HL-60/S4 treated with retinoic acid at 250 ng/mL for 4 days and 3 days (cell line): ENCODE measurements around the gene ELANE.

Experiments used
- in situ Hi-C: fragments of 300-500 bp; cut with MboI; formaldehyde crosslinking; loops from 2 replicates; pipeline ENCODE4 v1.7.0; 2022; ENCODE audit warnings: low sequenced_read_pairs

Gene ELANE

DNA sequence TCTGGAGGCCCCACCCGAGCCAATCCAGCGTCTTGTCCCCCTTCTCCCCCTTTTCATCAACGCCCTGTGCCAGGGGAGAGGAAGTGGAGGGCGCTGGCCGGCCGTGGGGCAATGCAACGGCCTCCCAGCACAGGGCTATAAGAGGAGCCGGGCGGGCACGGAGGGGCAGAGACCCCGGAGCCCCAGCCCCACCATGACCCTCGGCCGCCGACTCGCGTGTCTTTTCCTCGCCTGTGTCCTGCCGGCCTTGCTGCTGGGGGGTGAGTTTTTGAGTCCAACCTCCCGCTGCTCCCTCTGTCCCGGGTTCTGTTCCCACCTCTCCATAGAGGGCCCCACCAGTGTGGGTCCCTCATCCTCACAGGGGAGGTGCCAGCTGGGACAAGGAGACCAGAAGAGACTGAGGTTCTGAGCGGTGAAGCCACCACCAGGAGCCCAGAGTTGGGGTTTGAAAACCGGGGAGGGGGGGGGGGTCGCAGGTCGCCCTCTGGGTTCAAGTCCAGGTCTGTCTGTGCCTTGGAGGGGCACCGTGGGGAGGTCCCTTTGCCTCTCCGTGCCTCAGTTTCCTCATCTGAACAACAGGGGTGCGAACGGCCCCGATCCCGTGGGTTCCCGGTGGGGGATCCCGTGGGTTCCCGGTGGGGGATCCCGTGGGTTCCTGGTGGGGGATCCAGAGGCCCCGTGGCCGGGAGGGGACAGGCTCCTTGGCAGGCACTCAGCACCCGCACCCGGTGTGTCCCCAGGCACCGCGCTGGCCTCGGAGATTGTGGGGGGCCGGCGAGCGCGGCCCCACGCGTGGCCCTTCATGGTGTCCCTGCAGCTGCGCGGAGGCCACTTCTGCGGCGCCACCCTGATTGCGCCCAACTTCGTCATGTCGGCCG, at the start of gene ELANE:
Gene ELANE (plus strand): TSS at position 168 of the 878 bp plus-strand sequence. CDS start 26 bp downstream, at position 194.
- in situ Hi-C loops, result no loop called here

DNA sequence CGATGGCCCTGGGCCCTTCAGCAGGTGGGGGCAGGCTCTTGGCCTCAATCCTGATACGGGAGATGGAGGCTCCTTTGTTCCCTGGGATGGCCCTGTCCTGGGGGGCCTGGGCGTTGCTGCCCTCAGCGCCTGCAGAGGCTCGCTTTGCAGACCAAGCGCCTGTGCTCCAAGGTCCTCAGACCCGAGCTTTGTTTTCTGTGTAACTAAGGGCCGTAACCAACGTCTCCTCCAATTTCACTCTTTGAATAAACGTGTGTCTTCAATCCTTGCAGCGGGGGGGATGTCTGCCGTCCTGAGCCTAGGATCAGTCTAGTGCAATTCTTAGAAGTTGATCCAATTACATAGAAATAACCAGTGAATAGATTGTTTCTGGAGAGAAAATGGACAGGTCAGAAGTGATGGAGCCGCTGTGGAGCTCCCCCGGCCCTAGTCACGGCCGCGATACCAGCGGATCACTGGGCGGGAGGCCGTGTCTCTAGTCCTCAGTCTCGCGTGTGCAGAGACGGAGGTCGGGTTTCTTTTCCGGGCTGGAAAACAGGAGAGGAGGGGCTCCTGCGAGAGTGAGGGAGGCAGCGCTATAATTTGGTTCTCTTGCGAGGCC, 49.5 kb upstream of the ELANE start:
- in situ Hi-C loops, result no loop called here

DNA sequence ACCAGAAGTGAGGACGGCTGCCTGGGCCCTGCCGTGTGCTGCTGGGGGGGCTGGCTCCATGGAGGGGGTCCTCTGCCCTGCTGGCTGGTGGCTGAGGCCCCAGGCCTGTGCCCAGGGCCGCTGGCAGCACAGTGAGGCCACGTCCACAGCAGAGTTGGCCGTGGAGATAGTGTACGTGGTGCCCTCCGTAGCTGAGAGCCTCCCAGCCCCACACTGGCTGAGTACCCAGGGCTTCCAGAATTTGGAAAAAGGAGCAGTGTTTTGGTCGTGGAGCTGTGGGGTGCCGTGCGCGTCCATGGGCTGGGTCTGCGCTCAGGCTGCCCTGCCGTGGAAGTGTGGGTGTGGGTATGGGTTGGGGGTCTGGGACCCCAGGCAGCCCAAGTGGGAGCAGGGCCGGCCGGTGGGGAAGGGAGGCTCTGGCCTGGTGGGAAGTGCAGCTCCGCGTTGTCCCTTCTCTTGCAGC, 49.0 kb upstream of the ELANE start:
- in situ Hi-C loops, result no loop called here

DNA sequence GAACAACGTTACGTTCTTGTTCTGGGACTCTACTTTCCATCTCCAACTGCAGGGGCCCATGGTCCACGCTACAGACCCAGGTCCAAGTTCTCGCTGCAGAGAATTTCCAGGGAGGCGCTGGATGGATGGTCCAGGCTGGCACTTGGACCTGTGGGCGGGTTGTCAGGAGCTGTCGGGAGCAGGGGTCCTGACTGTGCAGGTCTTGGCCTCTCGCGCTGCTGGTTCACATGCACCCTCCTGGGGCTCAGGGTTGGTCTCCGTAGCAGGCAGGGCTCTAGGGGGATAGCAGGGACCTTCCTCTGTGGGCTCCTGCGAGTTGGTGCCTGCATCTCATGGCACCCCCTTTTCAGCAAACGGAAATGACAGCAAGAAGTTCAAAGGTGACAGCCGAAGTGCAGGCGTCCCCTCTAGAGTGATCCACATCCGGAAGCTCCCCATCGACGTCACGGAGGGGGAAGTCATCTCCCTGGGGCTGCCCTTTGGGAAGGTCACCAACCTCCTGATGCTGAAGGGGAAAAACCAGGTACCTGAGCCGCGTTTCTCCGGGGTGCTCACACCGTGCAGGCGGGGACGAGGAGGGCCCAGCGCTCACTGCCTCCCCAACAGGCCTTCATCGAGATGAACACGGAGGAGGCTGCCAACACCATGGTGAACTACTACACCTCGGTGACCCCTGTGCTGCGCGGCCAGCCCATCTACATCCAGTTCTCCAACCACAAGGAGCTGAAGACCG, 48.3 kb upstream of the ELANE start:
- in situ Hi-C loops, result no loop called here

DNA sequence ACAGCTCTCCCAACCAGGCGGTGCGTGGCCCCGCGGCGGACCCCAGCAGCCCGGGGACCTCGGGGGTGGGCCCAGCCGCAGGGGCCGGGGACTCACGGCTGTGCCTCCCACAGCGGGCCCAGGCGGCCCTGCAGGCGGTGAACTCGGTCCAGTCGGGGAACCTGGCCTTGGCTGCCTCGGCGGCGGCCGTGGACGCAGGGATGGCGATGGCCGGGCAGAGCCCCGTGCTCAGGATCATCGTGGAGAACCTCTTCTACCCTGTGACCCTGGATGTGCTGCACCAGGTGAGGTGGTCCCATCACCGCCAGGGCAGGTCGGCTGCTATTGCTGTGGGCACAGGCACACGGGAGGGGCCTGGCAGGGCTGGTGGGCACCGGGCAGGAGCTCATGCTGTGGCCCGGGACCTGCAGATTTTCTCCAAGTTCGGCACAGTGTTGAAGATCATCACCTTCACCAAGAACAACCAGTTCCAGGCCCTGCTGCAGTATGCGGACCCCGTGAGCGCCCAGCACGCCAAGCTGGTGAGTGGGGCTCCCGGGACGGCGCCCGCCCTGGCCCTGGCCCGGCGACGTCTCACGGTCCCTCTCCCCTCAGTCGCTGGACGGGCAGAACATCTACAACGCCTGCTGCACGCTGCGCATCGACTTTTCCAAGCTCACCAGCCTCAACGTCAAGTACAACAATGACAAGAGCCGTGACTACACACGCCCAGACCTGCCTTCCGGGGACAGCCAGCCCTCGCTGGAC, 47.5 kb upstream of the ELANE start:
- in situ Hi-C loops, result no loop called here

DNA sequence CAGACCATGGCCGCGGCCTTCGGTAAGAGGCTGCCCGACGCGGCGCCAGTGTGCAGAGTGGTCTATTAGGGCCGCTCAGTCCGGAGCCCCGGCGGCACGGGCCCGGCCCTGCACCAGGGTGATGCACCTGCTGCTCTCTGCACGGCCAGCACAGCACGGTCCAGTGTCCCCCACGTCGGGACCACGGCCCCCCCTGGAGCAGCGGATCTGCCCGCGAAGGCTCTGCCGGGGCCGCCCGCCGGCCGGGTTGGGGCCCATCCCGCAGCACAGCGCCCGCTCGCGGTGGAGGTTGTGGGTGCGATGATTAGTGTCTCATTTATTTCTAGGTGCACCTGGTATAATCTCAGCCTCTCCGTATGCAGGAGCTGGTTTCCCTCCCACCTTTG, 46.9 kb upstream of the ELANE start:
- in situ Hi-C loops, result no loop called here

DNA sequence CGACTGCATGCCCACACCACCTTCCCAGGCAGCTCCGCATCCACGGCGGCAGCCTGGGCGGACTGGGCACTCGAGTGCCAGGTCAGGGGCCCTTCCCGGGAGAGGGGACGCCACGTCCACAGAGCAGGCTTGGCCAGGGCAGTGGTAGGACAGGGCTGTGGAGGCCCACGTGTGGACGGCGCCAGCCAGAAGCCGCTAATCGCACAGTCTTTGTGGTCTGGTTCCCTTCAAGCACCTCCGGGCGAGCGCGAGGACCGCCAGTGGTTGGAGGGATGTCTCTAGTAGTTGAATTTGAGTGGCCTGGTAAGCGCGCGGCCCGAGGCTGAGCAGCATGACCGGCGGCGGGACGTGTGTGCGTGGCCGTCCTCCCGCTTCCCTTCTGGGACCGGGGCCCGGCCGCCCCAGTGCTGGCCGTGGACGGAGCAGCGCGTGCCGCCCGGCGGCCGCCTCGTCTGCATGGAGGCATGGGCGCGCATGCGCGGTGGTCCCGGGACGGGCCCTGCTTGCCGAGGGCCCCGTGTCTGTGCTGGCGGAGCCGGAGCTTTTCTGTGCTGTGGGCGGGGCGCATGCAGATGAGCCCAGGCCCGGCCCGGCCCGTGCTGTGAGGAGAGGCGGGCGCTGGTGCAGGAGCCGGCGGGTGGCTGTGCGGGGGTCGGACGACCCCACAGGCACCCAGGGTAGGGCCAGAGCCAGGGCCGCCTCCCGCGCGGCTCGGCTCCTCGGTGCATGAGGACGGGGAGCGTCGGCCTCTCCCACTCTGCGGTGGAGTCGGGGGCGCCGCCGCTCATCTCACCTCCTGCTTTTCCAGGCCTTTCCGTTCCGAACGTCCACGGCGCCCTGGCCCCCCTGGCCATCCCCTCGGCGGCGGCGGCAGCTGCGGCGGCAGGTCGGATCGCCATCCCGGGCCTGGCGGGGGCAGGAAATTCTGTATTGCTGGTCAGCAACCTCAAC, 46.2 kb upstream of the ELANE start:
- in situ Hi-C loops, result no loop called here

DNA sequence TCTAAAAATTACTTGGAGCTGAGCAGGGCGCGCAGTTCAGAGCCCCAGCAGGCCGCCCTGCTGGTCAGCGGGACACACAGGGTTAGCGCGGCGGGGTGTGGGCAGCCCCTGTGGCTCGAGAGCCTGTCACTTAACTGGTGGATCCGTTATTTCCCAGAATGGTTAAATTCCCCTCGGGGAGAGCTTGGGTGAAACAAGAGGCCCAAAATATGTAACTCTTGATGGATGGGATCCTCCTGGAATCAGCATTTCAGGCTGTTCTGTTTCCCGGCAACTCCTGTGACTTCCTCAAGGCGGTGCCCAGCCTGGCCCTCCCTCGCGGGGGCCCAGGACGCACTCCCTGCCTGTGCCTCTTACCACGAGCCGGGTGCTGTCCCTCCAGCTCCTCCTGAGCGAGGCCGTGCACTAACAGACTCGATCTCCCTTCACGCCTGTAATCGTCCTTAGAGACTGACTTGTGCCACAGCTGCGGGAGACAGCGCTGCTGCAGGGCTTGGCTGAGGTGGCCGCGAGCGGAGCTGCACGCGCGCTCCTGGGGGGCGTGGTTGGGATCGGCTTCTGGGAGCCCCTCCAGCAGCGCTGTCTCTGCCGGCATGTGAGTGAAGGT, 45.2 kb upstream of the ELANE start:
- in situ Hi-C loops, result no loop called here

DNA sequence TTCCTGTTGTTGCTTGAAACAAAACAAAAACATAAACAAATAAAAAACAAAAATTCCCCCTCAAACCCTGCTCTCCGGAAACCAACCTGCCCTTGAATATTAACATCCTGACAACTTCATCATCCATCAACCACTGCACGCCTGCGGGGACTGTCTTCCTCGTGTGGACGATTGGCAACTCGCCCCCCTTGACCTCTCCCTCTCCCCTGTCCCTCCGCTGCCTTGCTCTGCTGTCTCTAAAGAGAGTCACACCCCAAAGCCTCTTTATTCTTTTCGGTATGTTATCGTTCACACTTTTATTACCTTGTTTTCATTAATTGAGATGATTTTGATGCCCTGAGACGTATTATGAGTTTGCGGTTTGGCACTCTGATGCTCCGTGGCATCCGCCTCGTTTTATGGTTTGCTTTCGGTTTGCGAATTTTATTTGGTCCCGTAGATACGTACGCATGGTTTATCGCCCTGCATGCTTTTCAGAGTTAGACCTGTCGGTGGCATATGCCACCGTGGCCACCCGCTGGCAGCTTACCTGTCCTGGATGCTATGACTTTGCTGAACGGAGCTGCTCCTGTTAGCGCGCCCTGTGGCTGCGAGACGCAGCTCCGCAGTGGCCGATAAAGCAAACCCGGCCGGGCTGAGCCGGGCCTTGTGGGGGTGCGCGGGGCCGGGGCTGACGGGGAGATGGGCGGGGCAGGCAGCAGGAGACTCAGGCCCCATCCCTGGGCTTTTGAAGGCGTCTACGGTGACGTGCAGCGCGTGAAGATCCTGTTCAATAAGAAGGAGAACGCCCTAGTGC, 44.3 kb upstream of the ELANE start:
- in situ Hi-C loops, result no loop called here

DNA sequence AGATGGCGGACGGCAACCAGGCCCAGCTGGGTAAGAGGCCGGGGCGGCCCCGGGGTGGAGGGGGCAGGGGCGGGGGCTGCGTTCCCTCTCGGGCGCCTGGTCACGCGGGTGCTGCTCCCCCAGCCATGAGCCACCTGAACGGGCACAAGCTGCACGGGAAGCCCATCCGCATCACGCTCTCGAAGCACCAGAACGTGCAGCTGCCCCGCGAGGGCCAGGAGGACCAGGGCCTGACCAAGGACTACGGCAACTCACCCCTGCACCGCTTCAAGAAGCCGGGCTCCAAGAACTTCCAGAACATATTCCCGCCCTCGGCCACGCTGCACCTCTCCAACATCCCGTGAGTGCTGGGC, 43.7 kb upstream of the ELANE start:
- in situ Hi-C loops, result no loop called here

DNA sequence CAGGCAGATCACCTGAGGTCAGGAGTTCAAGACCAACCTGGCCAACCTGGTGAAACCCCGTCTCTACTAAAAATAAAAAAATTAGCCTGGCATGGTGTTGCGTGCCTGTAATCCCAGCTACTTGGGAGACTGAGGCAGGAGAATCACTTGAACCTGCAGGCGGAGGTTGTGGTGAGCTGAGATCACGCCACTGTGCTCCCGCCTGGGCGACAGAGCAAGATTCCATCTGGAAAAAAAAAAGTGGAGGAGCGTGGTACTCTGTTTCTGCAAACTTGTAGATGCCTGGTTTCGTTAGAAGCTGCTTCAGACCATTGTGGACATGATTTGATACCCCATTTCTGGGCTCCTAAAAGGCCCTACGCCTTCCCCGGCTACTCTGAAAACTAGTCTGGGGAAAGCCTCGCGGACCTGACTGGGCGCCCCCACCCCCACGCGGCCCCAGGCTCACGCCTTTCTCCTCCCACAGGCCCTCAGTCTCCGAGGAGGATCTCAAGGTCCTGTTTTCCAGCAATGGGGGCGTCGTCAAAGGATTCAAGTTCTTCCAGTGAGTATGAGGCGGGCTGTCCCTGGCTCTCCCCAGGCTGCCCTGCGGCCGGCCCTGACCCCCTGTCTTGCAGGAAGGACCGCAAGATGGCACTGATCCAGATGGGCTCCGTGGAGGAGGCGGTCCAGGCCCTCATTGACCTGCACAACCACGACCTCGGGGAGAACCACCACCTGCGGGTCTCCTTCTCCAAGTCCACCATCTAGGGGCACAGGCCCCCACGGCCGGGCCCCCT, 41.8 kb upstream of the ELANE start:
- in situ Hi-C loops, result no loop called here

DNA sequence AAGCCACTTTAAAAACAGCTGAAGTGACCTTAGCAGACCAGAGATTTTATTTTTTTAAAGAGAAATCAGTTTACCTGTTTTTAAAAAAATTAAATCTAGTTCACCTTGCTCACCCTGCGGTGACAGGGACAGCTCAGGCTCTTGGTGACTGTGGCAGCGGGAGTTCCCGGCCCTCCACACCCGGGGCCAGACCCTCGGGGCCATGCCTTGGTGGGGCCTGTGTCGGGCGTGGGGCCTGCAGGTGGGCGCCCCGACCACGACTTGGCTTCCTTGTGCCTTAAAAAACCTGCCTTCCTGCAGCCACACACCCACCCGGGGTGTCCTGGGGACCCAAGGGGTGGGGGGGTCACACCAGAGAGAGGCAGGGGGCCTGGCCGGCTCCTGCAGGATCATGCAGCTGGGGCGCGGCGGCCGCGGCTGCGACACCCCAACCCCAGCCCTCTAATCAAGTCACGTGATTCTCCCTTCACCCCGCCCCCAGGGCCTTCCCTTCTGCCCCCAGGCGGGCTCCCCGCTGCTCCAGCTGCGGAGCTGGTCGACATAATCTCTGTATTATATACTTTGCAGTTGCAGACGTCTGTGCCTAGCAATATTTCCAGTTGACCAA, 41.1 kb upstream of the ELANE start:
- in situ Hi-C loops, result no loop called here

DNA sequence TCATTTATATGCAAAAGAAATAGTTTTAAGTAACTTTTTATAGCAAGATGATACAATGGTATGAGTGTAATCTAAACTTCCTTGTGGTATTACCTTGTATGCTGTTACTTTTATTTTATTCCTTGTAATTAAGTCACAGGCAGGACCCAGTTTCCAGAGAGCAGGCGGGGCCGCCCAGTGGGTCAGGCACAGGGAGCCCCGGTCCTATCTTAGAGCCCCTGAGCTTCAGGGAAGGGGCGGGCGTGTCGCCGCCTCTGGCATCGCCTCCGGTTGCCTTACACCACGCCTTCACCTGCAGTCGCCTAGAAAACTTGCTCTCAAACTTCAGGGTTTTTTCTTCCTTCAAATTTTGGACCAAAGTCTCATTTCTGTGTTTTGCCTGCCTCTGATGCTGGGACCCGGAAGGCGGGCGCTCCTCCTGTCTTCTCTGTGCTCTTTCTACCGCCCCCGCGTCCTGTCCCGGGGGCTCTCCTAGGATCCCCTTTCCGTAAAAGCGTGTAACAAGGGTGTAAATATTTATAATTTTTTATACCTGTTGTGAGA, 40.5 kb upstream of the ELANE start:
- in situ Hi-C loops, result no loop called here

DNA sequence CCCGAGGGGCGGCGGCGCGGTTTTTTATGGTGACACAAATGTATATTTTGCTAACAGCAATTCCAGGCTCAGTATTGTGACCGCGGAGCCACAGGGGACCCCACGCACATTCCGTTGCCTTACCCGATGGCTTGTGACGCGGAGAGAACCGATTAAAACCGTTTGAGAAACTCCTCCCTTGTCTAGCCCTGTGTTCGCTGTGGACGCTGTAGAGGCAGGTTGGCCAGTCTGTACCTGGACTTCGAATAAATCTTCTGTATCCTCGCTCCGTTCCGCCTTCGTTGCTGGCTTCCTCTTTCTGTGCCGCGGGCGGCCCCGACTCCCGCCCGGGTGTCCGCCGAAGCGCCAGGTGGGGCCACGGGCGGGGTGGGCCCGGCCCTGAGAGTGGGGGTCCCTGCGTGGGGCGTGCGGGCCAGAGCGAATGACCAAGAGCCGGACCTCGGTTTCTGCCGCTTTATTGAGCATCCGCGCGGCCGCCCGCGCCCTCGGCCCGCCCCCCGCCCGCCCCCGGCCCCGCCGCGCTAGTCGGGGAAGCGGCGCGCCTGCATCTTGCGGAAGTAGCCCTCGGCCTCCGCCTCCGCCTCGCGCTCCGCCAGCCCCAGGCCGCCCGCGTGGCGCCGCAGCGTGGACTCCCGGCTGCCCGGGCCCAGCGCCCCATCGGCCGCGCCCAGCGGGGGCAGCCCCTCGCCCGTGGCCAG, 39.9 kb upstream of the ELANE start:
- in situ Hi-C loops, result no loop called here

DNA sequence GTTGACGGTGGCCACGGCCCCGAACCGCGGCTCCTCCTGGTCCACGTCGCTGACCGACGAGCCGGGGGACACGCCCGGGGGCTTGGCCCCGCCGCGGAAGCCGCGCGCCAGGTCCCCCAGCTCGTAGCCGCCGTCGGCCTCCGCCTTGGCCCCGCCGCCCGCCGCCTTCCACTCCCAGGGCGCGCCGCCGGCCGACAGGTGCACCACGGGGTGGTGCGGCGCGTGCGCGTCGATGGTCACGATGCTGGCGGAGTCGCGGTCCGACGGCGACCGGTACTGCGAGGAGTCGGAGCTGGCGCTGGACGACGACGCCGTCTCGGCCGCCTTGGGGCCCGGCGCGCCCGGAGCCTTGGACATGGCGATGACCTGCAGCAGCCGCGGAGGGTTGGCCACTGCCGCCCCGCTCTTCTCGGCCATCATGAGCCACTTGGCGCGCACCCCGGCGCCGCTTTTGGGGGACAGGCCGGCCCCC, 39.3 kb upstream of the ELANE start:
- in situ Hi-C loops, result no loop called here
